ES-I3 (cell line): ENCODE data around the gene TMEM163.

Experiments
- H3K36me3 ChIP-seq: 2 replicates; pipeline ENCODE4 v1.6.1; 2013; ENCODE audit warnings: mild to moderate bottlenecking, low read length, control low read depth, moderate library complexity; ENCODE audit not compliant: insufficient read depth
- H3K4me1 ChIP-seq: 2 replicates; pipeline ENCODE4 v1.6.1; 2013; ENCODE audit warnings: mild to moderate bottlenecking, control low read depth, low read length; ENCODE audit not compliant: insufficient read depth
- H3K9ac ChIP-seq: 2 replicates; pipeline ENCODE4 v1.6.1; 2013; ENCODE audit warnings: low read depth, mild to moderate bottlenecking, low read length, moderate library complexity
- H3K9me3 ChIP-seq: 2 replicates; pipeline ENCODE4 v1.6.1; 2013; ENCODE audit warnings: mild to moderate bottlenecking, low read length, moderate library complexity; ENCODE audit not compliant: control insufficient read depth, insufficient read depth

The TMEM163 gene

GRCh38 chr2:134588556-134588955, 130.2 kb downstream of the TMEM163 start:
- Histone ChIP-seq H3K4me1 (0 out of 2 replicates have a peak, but pooled peaks cover 9% of the 10 kb centered on the region), H3K36me3 (no peaks in the 10 kb centered on the region; the same call in 1 of the 2 replicates), H3K9ac (no peak overlapping the region), H3K9me3 (peaks cover 19% of the 10 kb centered on the region)

DNA sequence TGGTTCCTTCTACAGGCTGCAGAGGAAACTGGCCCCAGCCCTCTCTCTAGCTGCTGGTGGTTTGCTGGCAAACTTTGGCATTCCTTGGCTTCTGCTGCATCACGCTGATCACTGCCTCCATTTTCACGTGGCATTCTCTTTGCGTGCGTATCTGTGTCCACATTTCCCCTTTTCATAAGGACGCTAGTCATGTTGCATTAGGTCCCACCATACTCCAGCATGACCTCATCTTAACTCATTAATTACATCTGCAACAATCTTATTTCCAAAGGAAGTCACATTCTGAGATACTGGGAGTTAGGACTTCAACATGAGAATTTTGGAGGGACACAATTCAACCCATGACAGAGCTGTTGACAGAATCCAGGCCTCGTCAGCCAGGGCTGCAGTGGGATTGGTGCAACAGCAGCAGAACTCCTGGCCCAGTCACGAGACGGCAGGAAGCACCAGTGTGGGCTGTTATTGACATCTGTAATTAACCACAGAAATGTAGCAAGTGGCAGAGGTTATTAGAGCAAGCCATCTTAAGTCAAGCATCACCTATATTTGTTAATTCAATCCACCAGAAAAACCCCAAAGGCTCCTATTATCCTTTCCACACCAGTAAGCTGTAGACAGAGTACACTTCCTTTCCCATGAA, 132.4 kb downstream of the TMEM163 start:
- no peaks in the 10 kb centered on the region; the same call in 1 of the 2 replicates for H3K36me3 ChIP-seq
- H3K9me3 ChIP-seq, result peaks cover 13% of the 10 kb centered on the region
- H3K9ac ChIP-seq, result no peak overlapping the region
- H3K4me1 ChIP-seq, result no peaks in the 10 kb centered on the region

- no peaks in the 10 kb centered on the region for H3K4me1 ChIP-seq
- H3K36me3 ChIP-seq, result no peaks in the 10 kb centered on the region
- H3K9me3 ChIP-seq, result no peaks in the 10 kb centered on the region
- no peak overlapping the region for H3K9ac ChIP-seq
These were observed 134.7 kb downstream of the TMEM163 start for GRCh38 chr2:134583997-134584520.

GRCh38 chr2:134583462-134583861, 135.3 kb downstream of the TMEM163 start:
- H3K4me1 ChIP-seq, result no peaks in the 10 kb centered on the region
- H3K9me3 ChIP-seq, result no peaks in the 10 kb centered on the region
- no peak overlapping the region for H3K9ac ChIP-seq
- H3K36me3 ChIP-seq, result no peaks in the 10 kb centered on the region

- Histone ChIP-seq H3K9me3 (no peaks in the 10 kb centered on the region), H3K9ac (no peak overlapping the region), H3K4me1 (no peaks in the 10 kb centered on the region), H3K36me3 (no peaks in the 10 kb centered on the region)
These were observed 136.3 kb downstream of the TMEM163 start for GRCh38 chr2:134582547-134582899.

DNA sequence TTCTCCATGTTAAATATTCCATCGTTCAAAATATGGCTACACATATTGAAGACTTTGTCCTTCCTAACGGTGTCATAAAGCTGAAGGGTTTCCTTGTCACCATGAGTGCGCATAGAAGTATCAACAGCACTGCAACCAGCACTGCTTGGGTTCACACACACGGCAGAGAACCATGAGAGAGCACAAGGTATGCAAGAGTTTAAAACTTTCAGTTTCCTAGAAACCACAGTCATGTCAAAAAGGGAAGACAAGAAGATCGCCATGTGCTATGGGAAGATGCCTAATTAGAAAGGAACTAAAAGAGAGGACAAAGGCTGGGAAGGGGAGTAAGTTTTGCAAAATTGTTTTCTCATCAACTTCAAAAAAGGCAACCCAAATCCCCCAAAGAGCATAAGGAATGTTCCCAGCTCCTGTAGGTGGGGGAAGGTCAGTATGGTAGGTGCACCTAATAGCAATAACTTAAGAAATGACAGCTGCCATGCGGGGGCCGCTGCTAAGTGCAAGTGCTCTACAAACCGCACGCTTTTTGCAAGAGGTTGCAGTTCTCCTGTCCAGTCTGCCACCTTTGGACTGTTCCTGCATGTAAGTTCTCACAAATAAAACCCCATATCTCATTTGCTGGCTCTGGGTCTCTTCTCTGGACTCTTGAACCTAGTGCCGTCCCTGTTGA, 136.8 kb downstream of the TMEM163 start:
- no peak overlapping the region for H3K9ac ChIP-seq
- no peaks in the 10 kb centered on the region for H3K4me1 ChIP-seq
- no peaks in the 10 kb centered on the region for H3K9me3 ChIP-seq
- H3K36me3 ChIP-seq, result no peaks in the 10 kb centered on the region

DNA sequence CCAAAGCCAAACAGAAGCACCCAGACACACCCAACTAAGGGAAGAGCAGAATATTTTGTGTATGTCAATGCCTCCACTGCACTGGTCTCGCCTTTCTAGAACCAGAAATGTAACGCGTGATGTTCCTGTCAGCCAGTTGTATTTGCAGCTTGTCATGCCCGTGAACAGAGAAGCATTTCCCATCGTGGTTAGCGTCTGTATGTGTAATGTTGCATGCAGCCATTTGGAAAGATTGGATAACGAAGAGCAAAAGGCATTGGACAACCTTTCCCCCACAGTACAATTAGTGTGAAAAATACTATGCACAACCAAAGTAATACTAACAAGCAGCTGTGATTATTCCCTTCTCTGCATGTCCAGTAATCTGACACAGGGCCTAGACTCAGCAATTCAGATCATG, 140.5 kb downstream of the TMEM163 start:
- peaks cover 2% of the 10 kb centered on the region; the same call in 1 of the 2 replicates for H3K4me1 ChIP-seq
- no peak overlapping the region for H3K9ac ChIP-seq
- H3K9me3 ChIP-seq, result no peaks in the 10 kb centered on the region
- no peaks in the 10 kb centered on the region for H3K36me3 ChIP-seq

DNA sequence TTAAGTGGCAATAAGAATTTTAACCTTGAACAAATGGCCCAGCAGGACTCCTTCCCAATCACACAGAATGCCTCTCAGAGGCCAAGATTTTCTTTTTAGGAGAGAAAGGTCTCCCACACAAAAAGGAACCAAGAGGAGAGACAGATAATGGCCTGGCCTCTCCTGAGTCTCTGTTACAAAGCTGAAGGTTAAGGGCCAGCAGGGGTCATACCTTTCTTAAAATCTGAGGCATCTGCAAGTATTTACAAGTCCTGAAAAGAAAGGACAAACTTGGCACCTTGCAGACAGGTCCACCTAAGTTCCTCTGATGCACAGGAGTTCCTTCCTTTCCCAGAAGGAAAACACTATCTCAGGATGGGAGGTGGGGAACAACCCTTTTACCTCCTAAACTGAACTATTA, 142.3 kb downstream of the TMEM163 start:
- H3K36me3 ChIP-seq, result no peaks in the 10 kb centered on the region
- H3K4me1 ChIP-seq, result peaks cover 2% of the 10 kb centered on the region; the same call in 1 of the 2 replicates
- no peaks in the 10 kb centered on the region for H3K9me3 ChIP-seq
- H3K9ac ChIP-seq, result no peak overlapping the region

GRCh38 chr2:134575888-134576287, 142.9 kb downstream of the TMEM163 start:
- no peak overlapping the region for H3K9ac ChIP-seq
- H3K36me3 ChIP-seq, result no peaks in the 10 kb centered on the region
- no peaks in the 10 kb centered on the region for H3K9me3 ChIP-seq
- peaks cover 2% of the 10 kb centered on the region; the same call in 1 of the 2 replicates for H3K4me1 ChIP-seq

- Histone ChIP-seq H3K9ac (no peak overlapping the region), H3K9me3 (no peaks in the 10 kb centered on the region), H3K36me3 (no peaks in the 10 kb centered on the region), H3K4me1 (peaks cover 2% of the 10 kb centered on the region; the same call in 1 of the 2 replicates)
These were observed 144.0 kb downstream of the TMEM163 start for GRCh38 chr2:134574611-134575330.

DNA sequence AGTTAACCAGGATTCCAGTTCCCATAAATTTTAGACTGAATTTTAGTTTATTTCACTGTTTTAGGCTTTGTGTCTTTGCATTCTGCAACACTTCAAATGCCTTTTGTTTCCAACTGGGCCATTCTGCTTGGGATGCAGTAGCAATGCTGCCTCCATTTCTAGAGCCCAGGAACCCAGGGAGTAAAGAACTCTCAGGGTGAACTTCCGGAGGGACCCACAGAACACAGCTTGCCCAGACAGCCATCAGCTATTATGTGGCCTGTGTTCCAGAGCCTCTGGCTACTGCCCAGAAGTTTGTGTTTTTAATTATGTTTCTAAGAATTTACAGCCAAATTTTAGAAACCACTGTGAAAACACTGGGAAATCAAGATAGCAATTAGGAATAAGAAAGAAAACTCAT, 145.1 kb downstream of the TMEM163 start:
- Histone ChIP-seq H3K36me3 (no peaks in the 10 kb centered on the region), H3K4me1 (peaks cover 2% of the 10 kb centered on the region; the same call in 1 of the 2 replicates), H3K9ac (no peak overlapping the region), H3K9me3 (no peaks in the 10 kb centered on the region)

DNA sequence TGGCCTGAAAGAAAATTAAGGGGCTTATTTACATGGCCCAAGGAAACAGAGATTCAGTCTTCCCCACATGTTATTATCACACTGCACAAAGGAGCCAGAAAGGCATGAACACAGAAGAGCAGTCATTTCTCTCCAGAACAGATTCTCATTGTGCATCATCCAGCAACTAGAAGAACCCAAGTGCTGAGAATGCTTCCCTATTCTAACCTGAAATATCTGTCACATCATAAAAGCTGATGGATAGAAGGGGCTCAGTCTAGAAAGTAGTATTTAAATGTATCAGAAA, 145.8 kb downstream of the TMEM163 start:
- Histone ChIP-seq H3K9ac (no peak overlapping the region), H3K36me3 (no peaks in the 10 kb centered on the region), H3K9me3 (no peaks in the 10 kb centered on the region), H3K4me1 (peaks cover 2% of the 10 kb centered on the region; the same call in 1 of the 2 replicates)

- no peak overlapping the region for H3K9ac ChIP-seq
- no peaks in the 10 kb centered on the region for H3K9me3 ChIP-seq
- H3K4me1 ChIP-seq, result peaks cover 2% of the 10 kb centered on the region; the same call in 1 of the 2 replicates
- no peaks in the 10 kb centered on the region for H3K36me3 ChIP-seq
These were observed 146.3 kb downstream of the TMEM163 start for GRCh38 chr2:134572314-134573084.

GRCh38 chr2:134570676-134571075, 148.1 kb downstream of the TMEM163 start:
- H3K9ac ChIP-seq, result no peak overlapping the region
- H3K4me1 ChIP-seq, result no peaks in the 10 kb centered on the region
- no peaks in the 10 kb centered on the region for H3K36me3 ChIP-seq
- H3K9me3 ChIP-seq, result no peaks in the 10 kb centered on the region
